ENCODE results near the gene DACH1. TPM values are rescaled to one million over a fixed set of nuclear protein-coding genes. Genes with fewer than 3 reads are reported as not detected.

DACH1 gene
- total RNA-seq, 2 experiments from 2014 or later, result not detected

- Mint-ChIP-seq H3K4me1 (no peaks in the 10 kb centered on the region), H3K9me3 (no peaks in the 10 kb centered on the region), H3K4me3 (no peak overlapping the region), H3K36me3 (no peaks in the 10 kb centered on the region), H3K27ac (no peak overlapping the region), H3K27me3 (peaks cover 4% of the 10 kb centered on the region)
- DNase-seq (no peak), ATAC-seq (ENCODE audit: low read depth) (no peak)
- POLR2A ChIA-PET, result no interaction called here
Observed at GRCh38 chr13:71829547-71829946, 37.5 kb downstream of the DACH1 start.

GRCh38 chr13:71828564-71828963 lies 38.4 kb downstream of the DACH1 start:
- no peaks in the 10 kb centered on the region for H3K4me1 Mint-ChIP-seq
- no peak for ATAC-seq (ENCODE audit: low read depth)
- H3K27ac Mint-ChIP-seq, result no peak overlapping the region
- POLR2A ChIA-PET, result no interaction called here
- no peak for DNase-seq
- H3K36me3 Mint-ChIP-seq, result no peaks in the 10 kb centered on the region
- no peaks in the 10 kb centered on the region for H3K9me3 Mint-ChIP-seq
- H3K4me3 Mint-ChIP-seq, result no peak overlapping the region
- H3K27me3 Mint-ChIP-seq, result peaks cover 4% of the 10 kb centered on the region

GRCh38 chr13:71828117-71828516 lies 38.9 kb downstream of the DACH1 start:
- Mint-ChIP-seq H3K4me1 (no peaks in the 10 kb centered on the region), H3K27ac (no peak overlapping the region), H3K9me3 (no peaks in the 10 kb centered on the region), H3K27me3 (peaks cover 4% of the 10 kb centered on the region), H3K36me3 (no peaks in the 10 kb centered on the region), H3K4me3 (no peak overlapping the region)
- DNase-seq (no peak), ATAC-seq (ENCODE audit: low read depth) (no peak)
- POLR2A ChIA-PET, result no interaction called here

GRCh38 chr13:71827241-71827640 lies 39.8 kb downstream of the DACH1 start:
- no peak for ATAC-seq (ENCODE audit: low read depth)
- H3K9me3 Mint-ChIP-seq, result no peaks in the 10 kb centered on the region
- no peak overlapping the region for H3K27ac Mint-ChIP-seq
- no peak for DNase-seq
- POLR2A ChIA-PET, result no interaction called here
- peaks cover 4% of the 10 kb centered on the region for H3K27me3 Mint-ChIP-seq
- no peaks in the 10 kb centered on the region for H3K36me3 Mint-ChIP-seq
- no peak overlapping the region for H3K4me3 Mint-ChIP-seq
- no peaks in the 10 kb centered on the region for H3K4me1 Mint-ChIP-seq

GRCh38 chr13:71820699-71821098 lies 46.3 kb downstream of the DACH1 start:
- no peak for DNase-seq
- H3K9me3 Mint-ChIP-seq, result no peaks in the 10 kb centered on the region
- POLR2A ChIA-PET, result no interaction called here
- H3K36me3 Mint-ChIP-seq, result no peaks in the 10 kb centered on the region
- no peaks in the 10 kb centered on the region for H3K27me3 Mint-ChIP-seq
- H3K4me1 Mint-ChIP-seq, result no peaks in the 10 kb centered on the region
- no peak for ATAC-seq (ENCODE audit: low read depth)
- H3K27ac Mint-ChIP-seq, result no peak overlapping the region
- no peak overlapping the region for H3K4me3 Mint-ChIP-seq

- POLR2A ChIA-PET, result no interaction called here
- Mint-ChIP-seq H3K36me3 (no peaks in the 10 kb centered on the region), H3K9me3 (no peaks in the 10 kb centered on the region), H3K27me3 (no peaks in the 10 kb centered on the region), H3K27ac (no peak overlapping the region), H3K4me1 (no peaks in the 10 kb centered on the region), H3K4me3 (no peak overlapping the region)
- ATAC-seq (ENCODE audit: low read depth) (no peak), DNase-seq (no peak)
Observed at GRCh38 chr13:71817335-71817734, 49.7 kb downstream of the DACH1 start.

- ATAC-seq (ENCODE audit: low read depth), result no peak
- no peaks in the 10 kb centered on the region for H3K9me3 Mint-ChIP-seq
- H3K27me3 Mint-ChIP-seq, result no peaks in the 10 kb centered on the region
- H3K4me3 Mint-ChIP-seq, result no peak overlapping the region
- DNase-seq, result no peak
- no peaks in the 10 kb centered on the region for H3K36me3 Mint-ChIP-seq
- POLR2A ChIA-PET, result no interaction called here
- no peak overlapping the region for H3K27ac Mint-ChIP-seq
- H3K4me1 Mint-ChIP-seq, result no peaks in the 10 kb centered on the region
Observed at GRCh38 chr13:71814806-71815360, 52.1 kb downstream of the DACH1 start.

GRCh38 chr13:71813187-71813586 lies 53.8 kb downstream of the DACH1 start:
- H3K9me3 Mint-ChIP-seq, result no peaks in the 10 kb centered on the region
- peaks cover 3% of the 10 kb centered on the region for H3K27me3 Mint-ChIP-seq
- no peaks in the 10 kb centered on the region for H3K4me1 Mint-ChIP-seq
- H3K27ac Mint-ChIP-seq, result no peak overlapping the region
- DNase-seq, result no peak
- no peak for ATAC-seq (ENCODE audit: low read depth)
- POLR2A ChIA-PET, result no interaction called here
- no peak overlapping the region for H3K4me3 Mint-ChIP-seq
- H3K36me3 Mint-ChIP-seq, result no peaks in the 10 kb centered on the region

GRCh38 chr13:71811344-71811743 lies 55.7 kb downstream of the DACH1 start:
- ATAC-seq (ENCODE audit: low read depth) (no peak), DNase-seq (no peak)
- Mint-ChIP-seq H3K4me3 (no peak overlapping the region), H3K27me3 (peaks cover 3% of the 10 kb centered on the region), H3K27ac (no peak overlapping the region), H3K4me1 (no peaks in the 10 kb centered on the region), H3K9me3 (no peaks in the 10 kb centered on the region), H3K36me3 (no peaks in the 10 kb centered on the region)
- POLR2A ChIA-PET, result no interaction called here

GRCh38 chr13:71808708-71809107 lies 58.3 kb downstream of the DACH1 start:
- no peaks in the 10 kb centered on the region for H3K4me1 Mint-ChIP-seq
- no peaks in the 10 kb centered on the region for H3K9me3 Mint-ChIP-seq
- ATAC-seq (ENCODE audit: low read depth) (no peak), DNase-seq (no peak)
- H3K27ac Mint-ChIP-seq, result no peak overlapping the region
- H3K4me3 Mint-ChIP-seq, result no peak overlapping the region
- H3K36me3 Mint-ChIP-seq, result no peaks in the 10 kb centered on the region
- peaks cover 3% of the 10 kb centered on the region for H3K27me3 Mint-ChIP-seq
- POLR2A ChIA-PET, result no interaction called here

- ATAC-seq (ENCODE audit: low read depth) (no peak), DNase-seq (no peak)
- H3K27ac Mint-ChIP-seq, result no peak overlapping the region
- no peaks in the 10 kb centered on the region for H3K4me1 Mint-ChIP-seq
- POLR2A ChIA-PET, result no interaction called here
- H3K27me3 Mint-ChIP-seq, result peaks cover 3% of the 10 kb centered on the region
- H3K4me3 Mint-ChIP-seq, result no peak overlapping the region
- H3K36me3 Mint-ChIP-seq, result no peaks in the 10 kb centered on the region
- H3K9me3 Mint-ChIP-seq, result no peaks in the 10 kb centered on the region
Observed at GRCh38 chr13:71806886-71807285, 60.1 kb downstream of the DACH1 start.

- no peak overlapping the region for H3K4me3 Mint-ChIP-seq
- no peaks in the 10 kb centered on the region for H3K4me1 Mint-ChIP-seq
- H3K9me3 Mint-ChIP-seq, result no peaks in the 10 kb centered on the region
- H3K27ac Mint-ChIP-seq, result no peak overlapping the region
- no peaks in the 10 kb centered on the region for H3K36me3 Mint-ChIP-seq
- DNase-seq (no peak), ATAC-seq (ENCODE audit: low read depth) (no peak)
- POLR2A ChIA-PET, result no interaction called here
- H3K27me3 Mint-ChIP-seq, result no peaks in the 10 kb centered on the region
Observed at GRCh38 chr13:71803066-71803465, 63.9 kb downstream of the DACH1 start.

- H3K4me3 Mint-ChIP-seq, result no peak overlapping the region
- POLR2A ChIA-PET, result no interaction called here
- no peaks in the 10 kb centered on the region for H3K9me3 Mint-ChIP-seq
- DNase-seq (no peak), ATAC-seq (ENCODE audit: low read depth) (no peak)
- H3K36me3 Mint-ChIP-seq, result no peaks in the 10 kb centered on the region
- no peaks in the 10 kb centered on the region for H3K27me3 Mint-ChIP-seq
- H3K27ac Mint-ChIP-seq, result no peak overlapping the region
- no peaks in the 10 kb centered on the region for H3K4me1 Mint-ChIP-seq
Observed at GRCh38 chr13:71801781-71802180, 65.2 kb downstream of the DACH1 start.

- POLR2A ChIA-PET, result no interaction called here
- H3K27me3 Mint-ChIP-seq, result no peaks in the 10 kb centered on the region
- no peak overlapping the region for H3K27ac Mint-ChIP-seq
- DNase-seq, result no peak
- no peak for ATAC-seq (ENCODE audit: low read depth)
- H3K9me3 Mint-ChIP-seq, result no peaks in the 10 kb centered on the region
- no peaks in the 10 kb centered on the region for H3K4me1 Mint-ChIP-seq
- no peaks in the 10 kb centered on the region for H3K36me3 Mint-ChIP-seq
- H3K4me3 Mint-ChIP-seq, result no peak overlapping the region
Observed at GRCh38 chr13:71801165-71801760, 65.7 kb downstream of the DACH1 start.

GRCh38 chr13:71799324-71799723 lies 67.7 kb downstream of the DACH1 start:
- no peaks in the 10 kb centered on the region for H3K4me1 Mint-ChIP-seq
- ATAC-seq (ENCODE audit: low read depth), result no peak
- POLR2A ChIA-PET, result no interaction called here

More at GRCh38 chr13:71799324-71799723, 67.7 kb downstream of the DACH1 start:
- H3K27me3 Mint-ChIP-seq, result no peaks in the 10 kb centered on the region
- no peak overlapping the region for H3K27ac Mint-ChIP-seq
- no peak for DNase-seq
- no peaks in the 10 kb centered on the region for H3K9me3 Mint-ChIP-seq
- no peak overlapping the region for H3K4me3 Mint-ChIP-seq
- no peaks in the 10 kb centered on the region for H3K36me3 Mint-ChIP-seq
